ENCODE results near the gene DCAF12L1.

Gene DCAF12L1

DNA sequence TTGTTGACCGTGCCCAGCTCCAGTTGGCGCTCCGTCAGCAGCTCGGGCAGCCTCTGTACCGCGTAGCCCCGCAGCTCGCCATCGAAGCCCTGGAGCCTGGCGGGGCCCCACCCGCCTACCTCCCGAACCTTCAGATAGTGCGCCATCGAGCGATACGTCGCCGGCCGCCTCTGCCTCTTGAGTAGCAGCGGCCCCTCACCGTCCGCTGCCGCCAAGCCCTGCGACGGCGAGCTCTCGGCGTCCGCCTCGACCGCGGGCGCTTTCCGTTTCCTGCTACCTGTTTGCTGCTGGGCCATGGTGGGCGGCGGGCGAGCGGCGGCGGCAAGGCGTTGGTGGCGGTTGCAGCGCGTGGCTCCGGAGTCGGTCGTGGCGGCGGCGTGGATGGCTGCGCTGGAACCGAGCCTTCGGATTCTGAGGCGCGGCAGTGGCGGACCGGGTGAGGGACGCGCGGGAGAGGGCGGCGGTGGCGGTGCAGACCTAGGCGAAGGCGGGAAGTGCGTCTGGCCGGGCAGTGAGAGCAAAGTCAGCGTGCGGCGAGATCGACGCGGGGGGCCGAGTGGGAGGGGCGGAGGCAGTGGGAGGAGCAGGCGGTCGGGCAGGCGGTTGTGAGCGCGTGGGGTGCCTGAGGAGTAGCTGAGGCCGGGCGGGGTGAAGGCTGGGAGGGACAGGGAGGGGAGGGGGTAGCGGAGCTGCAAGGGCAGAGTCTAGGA lies at the start of gene DCAF12L1:
DCAF12L1 (minus strand) TSS at position 502 of the 710 bp plus-strand sequence; CDS start at position 296, 206 bp downstream.
- no peak for DNase-seq

GRCh38 chrX:126580877-126581276 lies 28.3 kb upstream of the DCAF12L1 start:
- no peak for DNase-seq

DNA sequence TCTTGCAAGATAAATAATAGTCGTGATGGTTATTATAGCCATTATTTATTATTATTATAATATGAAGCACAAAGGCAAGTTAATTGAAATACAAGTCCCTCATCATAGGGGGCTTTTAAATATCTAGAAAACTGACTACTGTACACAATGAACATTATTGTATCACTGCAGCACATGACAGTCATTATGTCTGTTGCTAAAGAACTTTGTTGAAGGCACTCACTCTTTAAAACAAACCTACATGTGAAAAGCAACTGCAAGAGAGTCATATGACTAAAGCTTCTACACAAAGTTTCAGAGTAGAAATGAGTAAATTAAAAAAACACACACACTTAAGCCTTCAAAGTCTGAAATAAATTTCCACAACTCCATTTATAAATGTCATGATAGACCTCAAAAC lies 23.3 kb upstream of the DCAF12L1 start:
- DNase-seq: no peak

DNA sequence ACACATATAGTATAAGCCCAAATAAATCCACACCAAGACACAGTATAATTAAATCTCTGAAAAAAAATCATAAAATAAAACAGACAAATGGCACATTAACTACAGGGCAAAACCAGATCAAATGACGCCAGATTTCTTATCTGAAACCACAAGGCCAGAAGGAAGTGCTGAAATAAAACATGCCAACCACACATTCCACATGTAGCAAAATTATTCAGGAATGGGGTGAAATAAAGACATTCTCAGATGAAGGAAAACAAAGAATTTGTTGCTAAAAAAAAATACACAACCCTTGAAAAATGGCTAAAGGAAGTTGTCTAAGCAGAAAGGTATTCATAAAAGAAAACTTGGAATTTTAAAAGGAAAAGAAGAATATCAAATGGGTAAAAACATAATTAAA lies 4.5 kb upstream of the DCAF12L1 start:
- DNase-seq: no peak

DNA sequence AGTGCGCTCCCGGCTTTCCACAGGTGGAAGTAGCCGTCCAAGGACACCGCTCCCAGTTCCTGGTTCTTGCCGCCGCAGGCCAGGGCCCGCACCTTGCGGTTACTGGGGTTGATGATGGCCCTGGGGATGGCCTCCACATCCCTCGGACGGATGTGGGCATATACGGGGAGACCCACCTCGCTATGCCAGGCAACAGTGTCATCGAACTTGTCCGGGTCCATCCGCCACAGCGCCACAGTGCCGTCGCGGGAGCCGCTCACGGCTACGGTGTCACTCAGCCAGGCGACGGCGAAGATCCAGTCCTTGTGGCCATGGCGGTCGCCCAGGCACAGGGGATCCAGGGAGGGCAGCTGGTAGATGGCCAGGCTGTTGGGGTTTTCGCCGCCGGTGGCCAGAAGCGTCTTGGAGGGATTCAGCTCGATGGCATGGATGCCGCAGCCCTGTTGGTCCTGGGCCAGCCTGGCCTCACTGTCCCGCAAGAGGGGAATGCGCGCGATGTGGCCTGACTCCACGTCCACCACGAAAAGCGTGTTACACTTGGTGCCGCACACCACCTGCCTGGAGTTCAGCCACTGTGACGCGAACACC lies 795 bp downstream of the DCAF12L1 start:
- DNase-seq: no peak

DNA sequence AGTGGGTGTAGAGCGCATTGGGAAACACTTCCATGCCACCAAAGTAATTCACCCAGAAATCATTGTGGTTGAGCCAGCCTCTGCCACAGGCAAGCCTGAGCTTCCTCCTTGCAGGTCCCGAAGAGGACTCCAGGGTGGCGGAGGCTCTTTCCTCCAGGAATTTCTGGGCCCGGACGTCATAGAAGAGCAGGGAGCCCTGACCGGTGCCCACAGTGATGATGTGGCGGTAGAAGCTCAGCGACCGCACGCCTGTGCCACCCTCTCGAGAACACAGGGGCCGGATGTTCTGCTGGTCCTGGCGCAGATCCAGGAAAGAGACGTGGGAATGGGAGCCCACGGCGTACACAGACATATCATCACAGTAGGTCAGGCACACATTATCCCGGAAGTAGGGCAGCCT lies 1.3 kb downstream of the DCAF12L1 start:
- no peak for DNase-seq

DNA sequence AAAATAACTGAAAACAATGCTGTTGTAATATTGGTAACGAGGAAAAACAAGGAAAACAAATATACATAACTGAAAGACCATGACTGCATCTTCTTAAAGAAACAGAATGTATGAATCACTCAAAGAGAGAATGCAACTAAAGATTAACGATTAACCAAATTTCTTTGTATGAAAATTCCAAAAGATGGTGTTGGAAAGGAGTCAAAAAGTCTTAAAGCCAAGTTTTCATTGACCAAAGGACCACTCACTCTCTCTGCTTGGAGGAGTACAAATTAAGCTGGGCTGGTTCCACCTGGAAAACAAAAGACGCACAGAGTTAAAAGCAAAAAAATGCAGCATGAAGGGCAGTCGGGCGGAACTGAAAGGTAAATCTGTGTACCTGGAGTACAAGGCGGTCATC lies 1.8 kb downstream of the DCAF12L1 start:
- no peak for DNase-seq

- no peak for DNase-seq
Observed at GRCh38 chrX:126509923-126510322, 42.7 kb downstream of the DCAF12L1 start.

Measured in CD4-positive, alpha-beta T cell treated with Interleukin-10 for 1 hour (primary cell).